Activated CD4-positive, CD25-positive, alpha-beta regulatory T cell treated with anti-CD3 and anti-CD28 coated beads, Interleukin-2, amount 50 U/mL, for 16 hours (primary cell): Measurements from ENCODE around the gene SPECC1L.
"Not testable (repeated sequence)": the region's sequence is repeated elsewhere in the genome, so short reads cannot be mapped to it uniquely, and the experiment has no call there.

Source experiments
- DNase-seq: peaks from one replicate; pipeline ENCODE4 v3.0.0-alpha.2; 2020; ENCODE audit warnings: low read depth, low spot score

The SPECC1L gene

GRCh38 chr22:24284747-24285203 is 14.1 kb downstream of the SPECC1L start:
- no peak for DNase-seq

- no peak for DNase-seq
These were observed 14.6 kb downstream of the SPECC1L start for GRCh38 chr22:24285245-24285644.

- DNase-seq: not testable (repeated sequence)
These were observed 16.6 kb downstream of the SPECC1L start for GRCh38 chr22:24287212-24287611.

GRCh38 chr22:24287801-24288200 is 17.2 kb downstream of the SPECC1L start:
- DNase-seq: not testable (repeated sequence)

GRCh38 chr22:24289114-24289513 is 18.5 kb downstream of the SPECC1L start:
- DNase-seq: no peak

- DNase-seq: no peak
These were observed 19.1 kb downstream of the SPECC1L start for GRCh38 chr22:24289741-24290163.

GRCh38 chr22:24290459-24290858 is 19.8 kb downstream of the SPECC1L start:
- no peak for DNase-seq

- DNase-seq: no peak
These were observed 21.0 kb downstream of the SPECC1L start for GRCh38 chr22:24291515-24292201.

GRCh38 chr22:24292202-24292830 is 21.7 kb downstream of the SPECC1L start:
- DNase-seq: not testable (repeated sequence)

- DNase-seq: not testable (repeated sequence)
These were observed 24.3 kb downstream of the SPECC1L start for GRCh38 chr22:24294913-24295312.

- not testable (repeated sequence) for DNase-seq
These were observed 28.0 kb downstream of the SPECC1L start for GRCh38 chr22:24298497-24299155.

- DNase-seq: not testable (repeated sequence)
These were observed 29.9 kb downstream of the SPECC1L start for GRCh38 chr22:24300522-24300921.

GRCh38 chr22:24302591-24302990 is 32.0 kb downstream of the SPECC1L start:
- no peak for DNase-seq

- no peak for DNase-seq
These were observed 32.4 kb downstream of the SPECC1L start for GRCh38 chr22:24303007-24303406.

- no peak for DNase-seq
These were observed 33.5 kb downstream of the SPECC1L start for GRCh38 chr22:24304062-24304675.

GRCh38 chr22:24305260-24305692 is 34.6 kb downstream of the SPECC1L start:
- no peak for DNase-seq

- DNase-seq: no peak
These were observed 40.3 kb downstream of the SPECC1L start for GRCh38 chr22:24310969-24311368.

- no peak for DNase-seq
These were observed 44.8 kb downstream of the SPECC1L start for GRCh38 chr22:24315367-24315966.

GRCh38 chr22:24316264-24316663 is 45.6 kb downstream of the SPECC1L start:
- not testable (repeated sequence) for DNase-seq

- not testable (repeated sequence) for DNase-seq
These were observed 46.9 kb downstream of the SPECC1L start for GRCh38 chr22:24317511-24317910.

- no peak for DNase-seq
These were observed 48.8 kb downstream of the SPECC1L start for GRCh38 chr22:24319451-24319850.

GRCh38 chr22:24321999-24322398 is 51.4 kb downstream of the SPECC1L start:
- no peak for DNase-seq
